ENCODE data around the gene WDFY3.

Gene WDFY3

DNA sequence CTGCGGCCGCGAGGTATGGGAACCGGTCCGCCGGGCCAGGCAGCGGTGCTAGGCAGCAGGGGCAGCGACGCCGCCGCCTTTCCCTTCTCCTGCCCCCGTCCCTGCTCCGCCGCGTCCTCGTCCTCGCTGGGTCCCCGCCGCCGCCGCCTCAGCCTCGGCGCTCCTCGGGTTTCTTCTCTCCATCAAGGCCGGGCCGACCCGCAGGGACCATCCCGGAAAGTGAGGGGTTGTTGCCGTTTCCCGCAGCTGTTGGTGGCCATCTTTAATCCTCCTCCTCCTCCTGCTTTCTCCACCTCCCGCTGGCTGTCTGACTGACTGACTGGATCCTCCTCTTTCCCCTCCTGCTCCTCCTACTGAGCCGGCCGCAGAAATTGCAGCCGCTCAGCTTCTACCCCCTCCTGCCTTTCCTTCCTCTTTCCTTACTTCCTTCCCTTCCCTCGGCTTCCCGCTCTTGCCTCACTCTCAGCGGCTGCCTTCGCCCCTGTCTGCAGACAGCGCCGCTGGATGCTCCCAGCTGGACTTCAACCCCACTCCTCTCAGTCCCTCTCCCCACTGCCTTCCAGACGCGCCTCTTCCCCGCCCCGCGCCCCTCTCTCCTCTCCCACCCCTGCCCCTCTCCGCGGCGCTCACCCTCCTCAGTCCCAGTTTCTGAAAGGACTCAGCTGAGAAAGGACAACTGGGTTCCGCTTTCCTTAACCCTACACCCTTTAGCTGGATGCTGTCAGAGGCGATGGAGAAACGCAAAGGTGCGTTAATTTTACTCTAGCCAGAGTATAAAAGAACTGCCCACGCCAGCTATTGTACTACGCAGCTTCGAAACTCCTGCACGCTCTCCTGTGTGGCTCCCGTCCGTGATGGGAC, at the start of gene WDFY3:
WDFY3 (minus strand) TSS at position 309 of the 861 bp plus-strand sequence. CDS start 106,099 bp downstream, outside the sequence.
- peak; percentile 93 for DNase-seq

GRCh38 chr4:85005865-85006377, 39.4 kb upstream of the WDFY3 start:
- peak; percentile 76 for DNase-seq

- DNase-seq, result no peak
These were observed 33.9 kb upstream of the WDFY3 start for GRCh38 chr4:85000343-85000742.

DNA sequence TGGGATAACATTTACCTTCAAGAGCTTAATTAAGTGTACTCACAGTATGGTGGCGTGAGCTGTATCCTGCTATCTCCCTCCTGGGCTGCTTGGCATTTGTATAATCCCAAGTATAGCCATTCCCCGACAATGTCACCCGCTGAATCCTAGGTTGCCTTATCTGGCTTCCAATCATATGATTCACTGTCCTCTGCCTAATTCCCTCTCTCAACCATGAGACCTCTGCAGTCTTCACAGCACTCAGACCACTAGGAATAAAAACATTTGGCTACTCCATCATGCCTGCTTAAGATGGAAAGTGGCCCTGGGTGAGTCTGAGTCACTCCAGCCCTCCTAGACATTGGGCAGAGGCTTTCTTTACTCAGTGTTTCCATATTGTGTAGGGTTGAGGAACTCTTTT, 28.9 kb upstream of the WDFY3 start:
- DNase-seq, result peak; percentile 12

DNA sequence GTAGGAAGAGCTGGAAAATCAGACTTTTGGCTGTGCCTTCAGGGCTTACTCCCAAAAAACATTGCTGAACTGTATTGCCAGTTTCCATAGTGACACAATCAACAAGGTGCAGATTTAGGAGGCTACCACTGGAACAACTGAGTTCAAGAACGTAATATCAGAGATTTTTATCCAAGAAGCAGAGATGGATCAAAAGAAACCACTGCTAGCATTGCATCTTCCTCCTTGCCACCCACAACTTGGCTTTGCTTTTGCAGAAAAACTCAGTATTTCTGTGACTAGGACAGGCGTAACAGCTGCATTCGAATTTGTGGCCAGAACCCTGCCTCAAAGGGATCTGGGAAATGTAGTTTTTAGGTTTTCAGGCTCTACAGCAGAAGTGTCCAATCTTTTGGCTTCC, 27.8 kb upstream of the WDFY3 start:
- no peak for DNase-seq

DNA sequence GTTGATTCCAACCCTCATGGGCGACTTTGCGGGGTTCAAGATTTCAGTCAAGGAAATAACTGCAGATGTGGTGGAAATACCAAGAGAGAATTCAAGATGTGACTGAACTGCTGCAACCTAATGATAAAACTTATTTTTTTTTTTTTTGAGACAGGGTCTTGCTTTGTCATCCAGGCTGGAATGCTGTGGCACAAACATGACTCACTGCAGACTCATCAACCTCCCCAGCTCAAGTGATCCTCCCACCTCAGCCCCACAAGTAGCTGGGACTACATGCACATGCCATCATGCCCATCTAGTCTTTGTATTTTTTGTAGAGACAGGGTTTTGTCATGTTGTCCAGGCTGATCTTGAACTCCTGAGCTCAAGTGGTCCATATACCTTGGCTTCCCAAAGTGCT, 19.5 kb upstream of the WDFY3 start:
- peak; percentile 57 for DNase-seq

GRCh38 chr4:84977396-84977795, 10.9 kb upstream of the WDFY3 start:
- DNase-seq, result no peak

DNA sequence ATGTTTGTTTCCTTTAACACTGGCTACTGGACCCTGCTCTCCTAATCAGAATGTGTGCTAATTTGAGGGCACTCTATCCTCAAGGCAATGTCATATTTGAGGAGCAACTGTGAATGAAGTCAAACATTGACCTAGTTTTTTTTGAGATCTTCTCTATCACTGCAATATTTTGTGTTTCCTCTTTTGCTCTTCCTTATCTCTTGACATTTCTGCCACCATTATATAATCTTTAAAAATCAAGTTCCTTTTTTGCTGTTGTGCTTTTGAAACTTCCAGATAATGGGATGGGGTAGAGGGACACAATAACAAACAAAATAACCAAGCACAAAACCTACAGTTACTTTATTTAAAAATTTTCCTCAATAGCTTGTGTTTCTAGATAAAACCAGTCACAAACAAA, 7.4 kb upstream of the WDFY3 start:
- DNase-seq, result no peak

DNA sequence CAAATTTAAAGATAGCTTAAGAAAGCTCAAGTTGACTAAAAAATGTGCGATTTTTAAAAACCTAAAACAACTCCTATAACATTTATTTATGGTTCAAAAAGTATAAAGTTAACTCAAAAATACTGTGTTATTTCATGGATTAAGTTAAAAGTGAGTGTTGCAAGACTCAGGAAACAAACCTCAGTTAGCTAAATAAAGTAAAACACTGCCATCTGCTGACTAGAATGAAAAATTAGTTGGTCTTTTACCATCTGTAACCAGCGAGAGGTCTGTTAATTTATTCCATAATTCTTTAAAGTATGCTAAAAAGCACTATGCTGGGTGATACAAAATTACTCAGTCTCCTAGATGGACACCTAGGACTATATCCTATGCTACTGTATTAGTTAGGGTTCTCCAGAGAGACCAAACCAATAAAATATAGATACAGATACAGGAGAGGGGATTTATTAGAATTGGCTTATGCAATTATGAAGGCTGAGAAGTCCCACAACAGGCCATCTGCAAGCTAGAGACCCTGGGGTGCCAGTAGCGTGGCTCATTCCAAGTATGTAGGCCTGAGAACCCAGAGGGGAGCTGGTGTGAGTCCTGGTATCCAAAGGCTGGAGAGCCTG, 4.9 kb upstream of the WDFY3 start:
- peak; percentile 69 for DNase-seq

DNA sequence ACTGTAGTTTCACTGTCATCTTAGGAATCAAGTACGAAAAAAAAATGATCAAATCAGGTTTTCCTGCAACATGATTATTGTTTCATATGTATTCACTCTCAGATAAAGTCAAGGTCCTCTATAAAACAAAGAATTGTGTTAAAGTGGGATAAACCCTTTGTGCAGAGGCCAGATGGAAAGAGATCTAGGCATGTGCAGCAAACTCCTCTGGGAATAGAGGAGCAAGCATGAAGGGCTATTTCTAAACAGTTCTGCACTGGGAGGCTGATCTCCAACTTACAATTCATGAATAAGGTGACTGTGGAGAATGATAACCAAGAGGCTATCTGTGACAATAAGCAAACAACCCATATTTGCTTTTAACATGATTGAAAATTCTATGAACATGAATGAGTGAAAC, 2.4 kb upstream of the WDFY3 start:
- no peak for DNase-seq

DNA sequence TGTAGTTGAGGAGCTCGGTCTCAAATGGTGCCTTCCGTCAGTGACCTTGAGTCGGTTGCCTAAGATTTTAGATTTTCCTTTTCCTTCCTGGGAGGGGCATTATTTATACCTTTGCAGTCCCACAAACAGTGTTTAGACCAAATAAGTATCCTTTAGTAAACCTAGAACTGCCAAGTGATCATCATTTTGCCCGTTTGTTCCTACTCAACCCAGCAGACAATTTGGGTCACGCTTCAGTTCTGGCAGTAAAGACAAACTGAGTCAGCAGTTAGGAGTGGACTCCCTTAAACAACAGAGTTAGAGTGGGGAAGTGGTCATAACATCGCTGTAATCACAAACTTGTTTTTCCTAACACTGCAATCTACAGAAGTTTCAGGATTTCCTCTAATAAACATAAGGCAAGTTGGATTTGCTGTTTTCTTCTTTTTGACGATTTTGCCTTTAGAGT, 777 bp upstream of the WDFY3 start:
- DNase-seq, result peak; percentile 3

- DNase-seq, result peak; percentile 27
These were observed 723 bp downstream of the WDFY3 start for GRCh38 chr4:84965553-84966381.

- DNase-seq, result no peak
These were observed 1.4 kb downstream of the WDFY3 start for GRCh38 chr4:84964995-84965552.

DNA sequence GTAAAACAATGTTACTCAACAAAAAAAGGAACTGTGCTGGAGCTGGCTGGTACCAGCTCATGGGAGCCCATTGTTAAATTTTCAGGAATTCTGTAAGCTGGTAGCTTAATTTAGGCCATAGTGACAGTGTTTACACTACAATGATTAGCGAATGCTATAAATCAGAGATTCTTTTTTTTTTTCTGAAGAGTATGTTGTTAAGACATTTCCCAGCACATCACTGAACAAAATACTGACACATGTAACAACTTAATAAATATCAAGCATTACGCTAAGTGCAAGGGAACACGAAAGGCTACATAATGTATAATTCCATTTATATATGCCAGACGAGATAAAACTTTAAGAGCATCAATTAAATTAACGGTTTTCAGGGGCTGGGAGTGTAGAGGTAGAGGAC, 4.4 kb downstream of the WDFY3 start:
- no peak for DNase-seq

GRCh38 chr4:84958434-84958833, 8.1 kb downstream of the WDFY3 start:
- no peak for DNase-seq

DNA sequence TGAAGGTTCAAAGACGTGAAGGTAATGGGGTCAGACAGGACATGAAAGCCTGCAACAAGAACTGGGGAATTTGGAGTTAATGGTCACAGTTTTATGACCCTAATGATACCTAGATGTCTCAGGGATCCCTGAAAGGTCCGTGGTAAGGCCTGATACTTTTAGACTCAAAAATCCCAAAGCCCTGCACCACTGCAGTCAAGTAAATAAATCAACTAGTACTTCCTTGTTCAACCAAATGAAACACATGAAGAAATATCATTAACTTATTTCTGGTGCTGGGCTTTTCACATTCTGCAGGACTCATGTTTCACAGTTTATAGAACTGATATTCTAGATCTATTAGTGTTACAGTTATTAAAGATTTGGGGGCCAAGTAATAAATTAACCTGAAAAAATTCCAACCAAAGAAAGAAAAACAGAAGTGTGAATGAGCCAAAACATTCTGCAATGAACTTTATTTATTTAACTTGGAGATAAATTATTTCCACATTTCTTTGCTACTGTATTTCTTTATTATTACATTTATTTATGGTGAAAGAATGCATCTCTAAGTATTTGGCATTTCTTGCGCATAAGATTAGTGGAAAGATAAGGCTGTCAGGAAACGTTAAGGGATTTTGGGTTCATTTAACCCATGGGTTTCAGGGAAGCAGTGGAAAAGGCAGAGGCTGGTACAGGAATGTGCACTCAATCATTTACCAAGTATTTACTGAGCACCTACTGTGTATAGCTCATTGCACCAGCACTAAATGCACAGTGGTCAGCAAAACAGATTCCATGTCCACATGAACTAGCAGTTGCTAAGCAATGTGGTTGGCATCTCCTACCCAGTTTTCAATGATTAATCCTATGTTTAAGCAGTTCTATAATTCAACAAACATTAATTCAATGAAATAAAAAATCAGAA, 8.7 kb downstream of the WDFY3 start:
- DNase-seq, result no peak

- no peak for DNase-seq
These were observed 10.5 kb downstream of the WDFY3 start for GRCh38 chr4:84956014-84956413.

GRCh38 chr4:84954982-84955567, 11.4 kb downstream of the WDFY3 start:
- DNase-seq, result no peak

DNA sequence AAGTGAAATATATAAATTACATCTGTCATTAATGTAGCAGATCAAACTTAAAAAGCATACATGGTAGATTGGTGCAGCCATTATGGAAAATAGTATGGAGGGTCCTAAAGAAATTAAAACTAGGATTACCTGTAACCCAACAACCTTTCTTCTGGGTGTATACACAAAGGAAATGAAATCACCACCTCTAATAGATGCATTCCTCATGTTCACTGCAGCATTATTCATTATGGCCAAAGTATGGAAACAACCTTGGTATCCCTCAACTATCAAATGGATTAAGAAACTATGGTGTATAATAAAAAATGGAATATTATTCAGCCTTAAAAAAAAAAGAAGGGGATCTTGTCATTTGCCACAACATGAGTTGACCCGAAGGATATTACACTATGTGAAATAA, 13.7 kb downstream of the WDFY3 start:
- DNase-seq, result no peak

GRCh38 chr4:84952004-84952403, 14.5 kb downstream of the WDFY3 start:
- peak; percentile 68 for DNase-seq

GRCh38 chr4:84948056-84948455, 18.4 kb downstream of the WDFY3 start:
- DNase-seq, result no peak

All from fibroblast of upper back skin (primary cell).